IPS DF 19.7 (cell line): ENCODE measurements around the gene PYROXD2.

Experiments used
- DNase-seq: peaks from one replicate; pipeline ENCODE4 v3.0.0-alpha.2; 2013; ENCODE audit warnings: low read depth, low spot score

PYROXD2 gene

DNA sequence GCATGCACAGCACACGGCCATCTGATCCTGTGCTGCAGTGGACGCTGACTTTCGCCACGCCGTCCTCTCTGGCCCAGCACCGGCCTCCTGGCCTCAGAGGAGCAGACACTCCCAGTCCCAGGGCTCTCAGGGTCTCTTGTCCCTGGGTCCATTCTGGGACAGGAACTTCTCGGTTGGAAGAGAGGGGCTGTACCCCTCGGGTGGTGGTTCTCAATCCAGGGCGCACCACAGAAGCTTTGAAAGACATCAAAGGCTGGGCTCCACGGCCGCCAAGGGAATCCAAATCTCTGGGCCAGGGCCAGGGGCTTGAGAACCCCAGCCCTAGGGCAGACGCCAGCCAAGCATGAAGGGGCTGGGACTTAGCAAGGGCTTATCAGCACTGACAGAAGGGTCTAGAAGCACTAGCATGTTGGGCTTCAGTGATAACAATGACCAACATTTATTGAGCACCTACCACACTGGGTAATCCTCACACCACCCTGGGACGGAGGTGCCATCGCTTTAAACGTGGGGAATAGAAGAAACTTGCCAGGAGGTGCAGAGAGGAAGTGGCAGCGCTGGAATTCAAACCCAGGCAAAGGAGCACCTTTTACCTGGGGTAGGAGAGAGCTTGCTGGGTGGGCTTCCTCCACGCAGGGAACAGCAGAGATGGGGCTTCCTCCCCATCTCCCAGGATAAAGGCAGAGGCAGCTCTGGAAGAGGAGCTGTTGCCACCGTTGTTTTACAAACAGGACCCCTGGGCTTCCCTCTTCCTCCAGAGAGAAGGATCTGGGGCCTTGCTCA, 1.8 kb upstream of the PYROXD2 start:
- no peak for DNase-seq

DNA sequence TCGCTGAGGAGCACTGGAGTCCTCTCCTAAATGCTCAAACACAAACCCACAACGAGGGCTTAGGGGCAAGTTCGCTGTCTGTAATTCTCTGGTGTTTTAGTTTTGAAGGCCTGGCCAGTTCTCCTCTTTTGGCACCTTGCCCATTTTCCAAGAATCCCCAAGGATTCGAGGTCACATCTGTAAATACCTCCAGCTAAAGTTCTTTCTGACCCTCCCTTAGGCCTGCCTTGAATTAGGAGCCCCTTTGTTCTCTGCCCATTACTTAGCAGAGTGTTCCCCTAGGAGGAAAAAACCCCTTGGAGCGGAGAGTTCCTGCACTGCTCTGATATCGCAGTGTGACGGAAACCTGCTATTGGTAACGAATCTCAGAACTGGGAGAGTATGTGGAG, 743 bp upstream of the PYROXD2 start:
- DNase-seq = no peak

DNA sequence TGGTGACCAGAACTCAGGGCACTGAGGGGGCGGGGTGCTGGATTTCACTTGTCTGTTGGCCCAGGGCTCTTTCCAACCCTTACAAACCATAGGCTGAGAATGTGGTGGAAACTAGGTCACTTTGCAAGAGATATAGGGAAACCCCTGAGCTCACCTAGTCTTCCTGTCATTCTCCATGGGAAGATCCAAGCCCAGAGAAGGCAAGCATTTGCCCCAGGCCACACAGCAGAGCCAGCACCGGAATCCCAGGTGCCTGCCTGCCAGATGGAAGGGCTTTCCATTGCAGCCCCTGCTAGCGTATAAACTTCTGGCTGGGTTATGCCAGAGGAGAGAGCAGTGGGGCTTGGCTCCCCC, 427 bp downstream of the PYROXD2 start:
- DNase-seq = no peak

DNA sequence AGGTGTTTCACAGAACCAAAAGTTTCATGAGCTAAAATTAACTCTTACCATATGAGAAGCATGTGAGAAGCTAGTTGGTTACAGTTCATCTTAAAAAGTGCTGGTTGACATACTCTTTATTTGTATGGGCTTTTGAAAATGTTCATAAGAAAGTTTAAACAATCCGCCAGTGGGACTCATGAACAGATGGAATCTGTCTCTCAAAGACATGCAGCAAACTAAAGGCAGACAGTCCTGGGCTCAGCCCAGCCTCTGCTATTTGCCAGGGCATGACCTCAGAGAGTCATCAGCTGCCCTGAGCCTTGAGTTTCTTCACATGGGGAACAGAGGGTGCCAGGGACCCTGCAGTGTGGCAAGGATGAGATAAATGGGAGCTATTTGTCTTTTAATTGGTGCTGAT, 3.2 kb downstream of the PYROXD2 start:
- no peak for DNase-seq

DNA sequence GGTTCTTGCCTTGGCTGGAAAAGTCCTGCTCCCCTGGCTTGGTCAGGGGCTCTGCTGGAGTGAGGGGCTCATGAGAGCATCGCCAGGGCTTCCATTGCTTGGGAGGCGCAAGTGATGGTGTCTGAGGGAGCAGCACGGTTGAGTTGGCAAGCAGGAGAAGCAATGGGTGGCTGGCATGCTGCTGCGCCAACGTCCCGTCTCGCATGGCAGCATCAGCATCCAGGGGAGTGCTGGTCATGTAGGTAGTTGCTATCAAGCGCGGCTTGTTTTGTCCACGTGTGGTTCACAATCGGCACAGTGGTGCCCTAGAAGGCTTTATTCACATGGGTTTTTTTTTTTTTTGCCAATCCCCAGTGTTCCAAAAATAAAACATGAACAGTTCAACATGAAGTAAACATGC, 3.8 kb downstream of the PYROXD2 start:
- no peak for DNase-seq

DNA sequence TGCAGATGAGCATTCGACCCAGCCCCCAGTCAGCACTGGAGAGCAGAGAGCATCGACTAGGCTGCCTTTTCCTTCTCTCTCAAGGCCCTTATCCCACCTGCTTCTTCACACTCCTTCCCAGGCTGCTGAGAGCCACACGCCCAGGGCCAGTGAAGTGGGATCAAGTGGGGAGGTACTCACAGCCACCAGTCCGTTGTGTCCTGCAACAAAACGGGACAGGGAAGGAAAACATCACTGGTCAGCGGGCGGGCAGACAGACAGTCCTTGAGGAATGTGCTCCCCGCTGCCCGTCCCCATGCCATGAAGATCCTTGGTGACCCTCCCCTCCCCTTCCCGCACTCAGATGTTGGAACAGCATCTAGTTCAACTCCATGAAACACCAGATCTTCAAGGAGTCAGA, 4.2 kb downstream of the PYROXD2 start:
- DNase-seq = no peak

DNA sequence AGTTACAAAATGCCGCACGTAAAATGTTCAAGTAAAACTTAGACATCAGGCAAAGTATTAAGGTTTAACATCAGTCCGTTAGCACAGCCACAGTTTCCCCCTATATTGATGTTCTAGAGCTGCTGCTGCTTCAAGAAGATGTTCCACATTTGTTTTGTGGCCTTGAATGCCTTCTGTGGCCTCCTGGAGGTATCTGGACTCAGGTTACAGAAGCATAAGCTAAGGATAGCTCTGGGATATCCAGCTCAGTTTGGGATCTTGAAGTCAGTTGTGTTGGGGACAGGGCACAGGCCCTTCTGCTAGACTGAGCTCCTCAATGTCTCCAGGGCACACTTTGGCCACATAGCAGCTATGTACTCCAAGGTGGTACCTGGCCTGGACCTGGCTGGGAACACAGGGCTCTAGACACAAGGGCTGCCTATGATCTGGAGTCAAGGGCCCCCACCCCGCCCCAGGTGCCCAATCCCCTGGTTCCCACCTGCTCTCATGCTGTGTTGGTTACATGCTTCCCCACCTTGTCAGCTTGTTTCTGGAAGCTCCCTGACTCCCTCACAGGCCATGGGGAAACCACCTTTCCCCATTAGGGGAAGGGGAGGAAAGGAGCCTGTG, 4.7 kb downstream of the PYROXD2 start:
- DNase-seq = no peak

DNA sequence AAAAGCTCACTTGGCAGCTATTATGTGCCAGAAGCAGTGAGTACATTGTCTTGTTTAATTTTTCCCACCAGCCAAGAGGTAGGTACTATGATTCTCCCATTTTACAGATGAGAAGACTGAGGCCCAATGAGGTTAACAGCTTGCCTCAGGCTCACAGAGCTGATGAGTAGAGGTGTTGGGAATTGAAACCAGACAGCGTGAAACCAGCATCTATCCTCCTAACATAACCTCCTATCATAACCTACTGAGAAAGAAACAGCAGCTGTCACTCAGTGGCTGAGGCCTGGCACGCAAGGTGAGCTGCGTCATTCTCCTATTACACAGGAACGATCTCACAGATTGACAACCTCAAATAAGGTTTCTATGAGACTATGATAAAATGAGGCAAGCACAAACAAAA, 6.2 kb downstream of the PYROXD2 start:
- no peak for DNase-seq

DNA sequence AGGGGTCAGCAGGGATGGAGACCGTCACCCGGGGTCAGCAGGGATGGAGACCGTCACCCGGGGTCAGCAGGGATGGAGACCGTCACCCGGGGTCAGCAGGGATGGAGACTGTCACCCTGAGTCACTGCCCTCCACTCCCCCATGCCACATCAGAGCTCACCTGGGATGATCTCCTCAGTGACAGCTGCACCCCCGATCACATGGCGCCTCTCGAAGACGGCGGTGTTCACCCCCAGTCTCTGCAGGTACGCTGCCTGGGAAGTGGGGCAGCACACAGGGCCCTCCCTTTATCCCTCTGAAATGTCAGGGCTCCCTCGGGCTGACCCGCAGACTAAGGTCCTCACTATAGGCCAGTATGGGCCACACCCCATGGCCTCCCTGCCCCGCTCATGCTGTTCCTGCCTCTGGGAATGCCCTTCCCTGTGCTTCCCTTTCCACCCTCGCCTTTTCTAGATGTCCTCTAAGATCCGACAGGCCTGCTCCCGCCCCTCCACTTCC, 7.2 kb downstream of the PYROXD2 start:
- DNase-seq = no peak

DNA sequence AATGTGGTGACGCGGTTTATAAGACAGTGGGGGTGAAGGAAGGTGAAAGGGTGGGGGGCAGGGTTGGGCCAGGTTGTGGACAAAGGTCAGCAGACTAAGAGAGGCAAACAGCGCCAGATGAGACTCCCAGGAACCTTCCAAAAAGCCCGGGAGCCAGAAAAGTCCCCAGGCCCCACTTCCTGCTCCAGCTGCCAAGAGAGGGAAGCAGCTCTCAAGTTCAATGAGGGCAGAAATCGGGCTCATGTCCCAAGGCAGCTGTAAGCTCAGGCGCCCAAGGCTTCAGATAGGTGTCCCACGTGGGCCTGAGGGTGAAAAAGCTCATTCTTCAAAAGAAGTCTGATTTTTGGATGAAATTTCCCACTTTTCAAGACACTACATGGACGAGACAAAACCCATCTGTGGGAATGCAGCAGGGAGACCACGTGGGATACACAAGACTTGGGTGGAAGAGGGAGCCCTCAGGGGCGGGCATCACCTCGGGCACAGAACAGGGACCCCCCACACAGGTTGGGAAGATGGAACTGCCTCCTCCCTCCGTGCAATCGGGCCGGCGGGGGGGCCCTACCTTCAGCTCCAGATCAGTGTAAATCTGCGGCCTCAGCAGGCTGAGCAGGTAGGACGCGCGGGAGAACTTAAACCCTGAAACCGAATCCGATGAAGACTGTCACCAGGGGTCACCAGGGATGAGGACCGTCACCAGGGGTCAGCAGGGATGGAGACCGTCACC, 7.8 kb downstream of the PYROXD2 start:
- no peak for DNase-seq

DNA sequence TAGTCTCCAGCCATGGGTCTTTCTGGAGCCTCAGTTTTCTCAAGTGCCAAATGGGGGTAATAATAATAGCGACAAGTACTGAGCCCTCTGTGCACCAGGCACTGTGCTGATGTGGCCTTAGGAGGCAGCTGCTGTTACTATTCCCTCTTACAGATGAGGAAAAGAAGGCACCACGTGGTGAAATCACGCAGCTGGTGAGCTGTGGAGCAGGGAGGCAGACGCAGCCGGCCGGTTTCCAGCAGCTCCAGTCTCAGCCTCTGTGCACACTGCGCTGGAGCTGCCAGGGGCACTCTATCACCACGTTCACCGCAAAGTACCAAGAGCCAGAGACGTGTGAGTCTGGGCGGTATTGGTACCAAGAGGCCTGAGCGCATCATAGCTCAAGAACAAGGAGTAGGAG, 9.6 kb downstream of the PYROXD2 start:
- no peak for DNase-seq

DNA sequence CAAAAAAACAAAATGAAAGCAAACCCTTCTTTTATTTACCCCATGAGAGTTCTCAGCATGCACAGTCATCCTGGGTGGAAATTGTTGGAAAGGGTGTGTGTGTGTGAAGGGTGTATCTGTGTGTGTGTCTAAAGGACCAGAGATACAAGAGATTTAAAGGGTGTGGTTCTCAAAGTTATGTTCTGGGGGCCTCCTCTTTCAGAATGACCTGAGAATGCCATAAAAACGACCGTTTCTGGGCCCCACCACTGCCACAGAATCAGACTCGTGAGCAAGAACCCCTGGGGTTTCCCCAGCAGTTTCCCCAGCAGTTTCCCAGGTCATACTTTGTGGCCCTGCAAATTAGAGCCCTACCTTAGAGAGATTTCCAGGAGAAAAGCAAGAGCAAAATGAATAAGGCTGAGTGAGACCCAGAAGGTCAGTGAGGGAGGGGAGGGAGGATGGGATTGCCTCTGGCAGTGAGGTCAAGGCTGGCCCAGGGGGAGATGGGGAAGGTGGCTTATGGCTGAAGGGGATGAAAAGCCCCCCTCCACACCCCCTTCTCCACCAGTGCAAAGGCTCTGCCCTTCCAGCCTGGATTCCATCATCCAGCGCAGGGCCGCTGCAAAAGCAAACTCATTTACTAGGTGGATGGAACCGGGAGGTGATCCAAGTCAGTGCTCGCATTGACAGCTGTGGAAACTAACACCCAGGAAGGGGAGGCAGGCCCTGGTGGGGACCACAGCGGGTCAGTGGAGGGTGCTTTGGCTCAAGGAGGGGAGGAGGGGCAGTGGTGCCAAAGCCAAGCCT, 10.2 kb downstream of the PYROXD2 start:
- DNase-seq = no peak

DNA sequence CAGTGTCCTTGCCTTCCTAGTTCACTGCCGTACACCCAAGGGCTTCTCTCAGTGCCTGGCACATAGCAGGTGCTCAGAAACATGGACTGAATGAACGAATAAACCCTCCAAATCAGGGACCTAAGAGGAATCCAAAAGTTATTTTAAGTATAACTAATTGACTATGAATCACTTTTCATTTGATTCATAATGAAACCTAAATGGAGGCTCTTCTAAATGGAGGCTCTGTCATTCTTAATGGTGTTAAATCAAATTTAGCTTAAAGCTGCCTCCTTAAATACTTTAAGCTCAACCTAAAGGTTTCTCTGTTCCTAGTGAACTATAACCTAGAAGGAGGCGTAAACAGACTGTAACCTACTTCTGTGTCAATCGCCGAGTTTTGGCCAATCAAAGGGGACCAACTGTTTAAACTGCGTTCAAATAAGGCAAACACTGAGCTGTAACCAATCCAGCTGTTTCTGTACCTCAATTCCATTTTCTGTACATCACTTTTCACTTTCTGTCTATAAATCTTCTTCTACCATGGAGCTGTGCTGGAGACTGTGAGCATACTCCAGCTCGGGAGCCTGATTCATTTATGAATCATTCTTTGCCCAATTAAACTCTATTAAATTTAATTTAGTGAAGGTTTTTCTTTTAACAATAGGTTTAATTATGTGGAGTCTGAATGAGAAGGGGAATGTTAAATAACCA, 11.0 kb downstream of the PYROXD2 start:
- DNase-seq = no peak

DNA sequence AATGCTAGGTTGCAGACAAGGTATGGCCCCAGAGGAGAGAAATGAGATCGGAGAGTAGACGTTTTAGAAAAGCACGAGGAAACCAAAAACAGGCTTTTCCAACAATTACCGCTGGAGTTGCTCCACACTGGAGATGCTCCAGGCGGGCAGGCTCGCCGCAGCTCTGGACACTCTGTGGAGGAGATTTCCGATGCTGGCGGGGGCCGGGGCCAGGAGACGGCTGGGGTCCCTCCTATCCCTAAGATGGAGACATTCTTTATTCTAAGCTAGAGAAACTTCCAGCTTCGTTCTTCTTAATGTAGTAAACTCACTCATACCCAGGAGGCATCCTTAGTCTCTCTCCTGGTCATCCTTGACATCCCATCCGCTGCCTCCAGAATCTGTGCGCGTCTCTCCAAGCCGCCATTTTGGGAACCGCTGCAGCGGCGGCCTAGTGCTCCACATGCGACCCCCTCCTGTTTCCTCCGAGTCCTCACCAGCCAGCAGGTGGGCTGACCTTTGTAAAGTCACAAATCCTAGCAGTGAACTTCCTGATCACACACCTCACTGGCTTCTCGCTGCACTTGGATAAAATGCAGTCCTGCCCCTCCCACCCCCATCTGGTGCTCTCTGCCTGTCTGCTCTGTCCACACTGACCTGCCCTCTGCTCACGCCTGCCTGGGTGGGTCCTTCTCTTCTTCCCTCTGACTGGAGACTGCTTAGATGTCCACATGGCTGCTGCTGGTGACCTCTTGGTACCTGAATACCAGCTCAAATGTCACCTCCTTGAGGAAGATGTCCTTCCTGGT, 11.9 kb downstream of the PYROXD2 start:
- no peak for DNase-seq

DNA sequence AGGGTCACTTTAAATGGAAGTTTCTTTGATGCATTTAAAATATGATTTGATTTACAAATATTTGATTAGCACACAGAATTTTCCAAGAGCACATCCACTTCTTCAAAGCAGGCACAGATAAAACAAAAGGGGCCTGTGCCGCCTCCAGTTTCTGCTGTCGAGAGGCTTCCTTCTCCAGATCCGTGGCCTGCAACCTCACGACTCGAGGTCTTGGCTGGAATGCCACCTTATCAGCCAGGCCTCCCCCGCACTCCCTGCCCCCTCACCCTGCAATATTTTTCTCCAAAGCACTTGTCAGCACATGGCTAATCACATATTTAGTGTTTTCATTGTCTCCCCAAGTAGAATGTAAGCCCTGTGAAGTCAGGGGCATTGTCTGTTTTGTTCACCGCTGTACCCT, 12.5 kb downstream of the PYROXD2 start:
- DNase-seq = no peak

DNA sequence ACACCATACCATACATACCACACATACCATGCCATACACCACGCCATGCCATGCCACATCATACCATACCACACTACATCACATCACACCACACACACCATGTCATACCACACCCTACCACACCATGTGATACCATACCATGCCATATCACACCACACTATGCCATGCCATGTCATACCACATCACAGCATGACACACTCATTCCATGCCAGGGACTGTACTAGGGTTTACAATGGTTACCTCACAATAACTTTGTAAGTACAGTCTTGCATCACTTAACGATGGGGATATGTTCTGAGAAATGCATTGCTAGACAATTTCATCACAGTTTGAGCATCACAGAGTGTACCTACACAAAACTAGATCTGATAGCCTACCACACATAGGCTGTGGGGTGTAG, 14.5 kb downstream of the PYROXD2 start:
- no peak for DNase-seq

DNA sequence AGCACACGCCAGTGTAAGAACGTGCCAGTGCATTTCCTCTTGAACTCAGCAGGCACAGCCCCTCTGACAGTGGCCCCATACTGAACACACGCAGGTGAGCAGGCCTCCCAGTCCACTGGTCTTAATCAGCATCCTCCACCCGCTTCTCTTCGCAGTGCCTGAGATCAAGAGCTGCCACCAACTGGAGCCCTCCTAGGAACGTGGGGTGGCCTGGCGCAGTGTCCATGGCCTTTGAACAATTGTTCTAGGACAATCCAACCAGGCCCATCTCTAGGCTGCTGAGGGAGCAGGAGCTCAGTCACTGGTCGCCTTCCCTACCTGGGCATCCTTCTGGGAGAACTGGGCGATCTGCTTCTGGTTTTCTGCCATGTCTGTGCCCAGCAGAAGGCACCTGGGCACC, 15.2 kb downstream of the PYROXD2 start:
- DNase-seq = no peak

DNA sequence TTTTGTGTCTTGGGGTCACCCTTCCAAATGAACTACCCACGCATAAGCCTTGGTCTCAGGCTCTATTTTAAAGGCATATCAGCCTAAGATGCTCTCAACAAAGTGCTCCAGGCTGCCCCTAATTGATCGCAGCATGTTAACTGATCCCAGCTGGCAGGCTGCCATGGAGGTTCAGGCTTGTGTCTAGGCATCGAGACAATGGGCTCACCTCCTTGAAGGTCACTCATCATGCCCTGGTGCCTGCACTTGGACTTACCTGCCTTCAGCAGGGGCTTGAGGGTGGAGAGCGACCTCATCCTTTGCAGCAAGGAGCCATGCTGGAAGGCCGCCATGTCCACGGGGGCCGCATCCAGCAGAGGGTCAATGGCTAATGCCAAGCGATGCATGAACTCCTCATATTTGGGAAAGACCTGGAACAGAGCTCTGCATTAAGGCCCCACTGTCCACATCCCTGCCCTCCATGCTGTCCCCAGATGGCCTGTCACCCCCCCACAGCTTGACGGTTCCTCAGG, 17.8 kb downstream of the PYROXD2 start:
- no peak for DNase-seq

DNA sequence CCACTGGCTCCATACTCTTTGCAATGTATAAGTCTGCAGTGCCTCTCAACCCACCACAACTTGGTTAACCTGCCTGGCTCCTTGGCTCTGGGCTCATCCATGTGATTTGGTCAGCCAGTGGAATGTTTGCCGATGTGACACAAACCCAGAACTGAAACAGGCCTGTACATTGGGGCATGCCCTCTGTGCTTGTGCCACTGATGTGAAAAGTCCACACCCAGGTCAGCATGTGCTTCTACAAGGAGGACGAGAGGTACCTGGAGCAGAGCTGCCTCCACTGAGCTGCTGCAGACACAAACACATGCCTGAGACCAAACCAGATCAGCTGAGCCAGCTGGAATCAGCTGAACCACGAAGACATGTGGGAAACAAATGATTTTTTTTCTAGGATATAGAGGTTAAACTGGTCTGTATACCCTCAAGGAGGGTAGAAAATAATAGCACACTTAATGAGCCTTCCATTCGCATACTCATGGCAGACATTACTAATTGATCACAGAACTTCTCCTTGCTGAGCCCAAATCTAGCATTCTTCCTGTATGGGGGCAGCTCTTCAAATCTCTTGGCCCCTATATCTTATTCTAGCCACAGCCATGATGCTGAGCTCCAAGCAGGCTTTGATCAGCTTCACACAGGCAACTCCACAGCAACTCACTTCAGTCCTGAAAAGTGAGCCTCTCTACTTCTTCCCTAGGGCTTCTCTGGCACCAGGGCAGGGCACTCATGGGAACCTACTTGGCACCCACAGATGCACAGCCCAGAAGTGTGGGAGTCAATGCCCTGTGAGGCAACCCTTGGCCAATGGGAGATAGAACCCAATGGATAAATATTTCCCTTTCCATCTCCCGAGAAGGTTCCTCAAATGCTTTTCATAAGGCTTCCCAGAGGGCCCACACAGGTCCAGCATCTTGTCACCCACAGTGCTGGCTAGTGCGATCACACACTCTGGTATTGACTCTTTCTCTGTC, 18.6 kb downstream of the PYROXD2 start:
- DNase-seq = no peak
